Lung (tissue), 12 donors: ENCODE results near the gene ATXN2L. TPM values are rescaled to one million over a fixed set of nuclear protein-coding genes. Genes with fewer than 3 reads are reported as not detected.

Experiments used
- ATAC-seq: fragments of 200-7000 bp; cut with Tn5 transposase; one replicate; pipeline ENCODE4 v1.9.1; 2020; ENCODE audit warnings: moderate number of reproducible peaks; ENCODE audit not compliant: insufficient read depth, low FRiP score
- DNase-seq, 3 donors: peaks; one replicate each; pipeline ENCODE4 v3.0.0-alpha.2; 2013 to 2017
- H3K27ac ChIP-seq, 2 donors: one replicate each; pipeline ENCODE4 v1.5.1; 2013; ENCODE audit warnings: mild to moderate bottlenecking in 2 of 2, moderate library complexity in 2 of 2, control low read depth in 1 of 2, inconsistent platforms in 1 of 2, low read depth in 1 of 2, low read length in 1 of 2
- H3K27me3 ChIP-seq, 3 donors: one replicate each; pipeline ENCODE4 v1.5.1; 2013; ENCODE audit warnings: low read length in 2 of 3; ENCODE audit not compliant: control insufficient read depth in 3 of 3, insufficient read depth in 3 of 3
- H3K36me3 ChIP-seq, 4 donors: one replicate each; pipeline ENCODE4 v1.5.1; 2013; ENCODE audit warnings: low read length in 4 of 4, mild to moderate bottlenecking in 1 of 4, moderate library complexity in 1 of 4; ENCODE audit not compliant: control insufficient read depth in 4 of 4, insufficient read depth in 4 of 4
- H3K4me1 ChIP-seq, 5 donors: one replicate each; pipeline ENCODE4 v1.5.1; 2013; ENCODE audit warnings: low read length in 5 of 5, mild to moderate bottlenecking in 2 of 5, moderate library complexity in 1 of 5; ENCODE audit not compliant: control insufficient read depth in 5 of 5, insufficient read depth in 5 of 5
- H3K4me3 ChIP-seq: one replicate; pipeline ENCODE4 v1.5.1; 2013; ENCODE audit warnings: mild to moderate bottlenecking, control low read depth, moderate library complexity
- H3K9ac ChIP-seq, 2 donors: one replicate each; pipeline ENCODE4 v1.5.1; 2013; ENCODE audit warnings: low read length in 2 of 2, control low read depth in 1 of 2; ENCODE audit not compliant: insufficient read depth in 1 of 2
- H3K9me3 ChIP-seq, 4 donors: one replicate each; pipeline ENCODE4 v1.5.1; 2013; ENCODE audit warnings: low read length in 3 of 4, mild to moderate bottlenecking in 1 of 4, moderate library complexity in 1 of 4; ENCODE audit not compliant: control insufficient read depth in 4 of 4, insufficient read depth in 3 of 4
- CTCF ChIP-seq: IDR thresholded peaks from 2 replicates; pipeline ENCODE4 v1.5.1; 2012; ENCODE audit warnings: mild to moderate bottlenecking; ENCODE audit errors: control extremely low read depth, extremely low read depth
- WGBS, 2 donors: extraction: QIAGEN DNeasy Blood & Tissue Kit; methylation state at CpG; one replicate each; pipeline ENCODE4 v1.1.7; 2013; 5-methylcytosine and 5-hydroxymethylcytosine counted together
- polyA plus RNA-seq, 2 donors: library from polyadenylated mRNA; stranded (reverse); fragments of 200-250 nt; gene quantifications; one replicate each; pipeline ENCODE4 v1.2.1, GENCODE V29; 2013
- total RNA-seq, 2 donors: library from RNA; depleted of rRNA in 1 of 2; stranded (reverse); fragments of >200 nt in 1 of 2; gene quantifications; one replicate each; pipeline ENCODE4 v1.2.1, GENCODE V29; 2014 to 2021
- donor health status: control.
- donor health status: control.
- donor health status: Bipolar disorder and iron deficiency.
- donor health status: healthy.
- donor health status: DM: yes; HTN: yes; CAD: no.

The ATXN2L gene
- total and polyA plus RNA-seq, 4 donors = 72.1 to 140 (median 91.0) TPM

- Histone ChIP-seq H3K9ac (no peak overlapping the region), H3K9me3 (no peaks in the 10 kb centered on the region), H3K27me3 (no peaks in the 10 kb centered on the region), H3K36me3 (no peaks in the 10 kb centered on the region), H3K27ac (no peak overlapping the region), H3K4me1 (peaks cover 0 to 2% (median 0%) of the 10 kb centered on the region in 5 donors), H3K4me3 (no peak overlapping the region)
- DNase-seq = no peak
- ATAC-seq = no peak
- TF ChIP-seq CTCF = no peak
- WGBS, 2 donors = 90 to 94% methylated on average over 8 of the region's 8 CpGs
Observed at GRCh38 chr16:28858421-28858820, 35.6 kb downstream of the ATXN2L start.

DNA sequence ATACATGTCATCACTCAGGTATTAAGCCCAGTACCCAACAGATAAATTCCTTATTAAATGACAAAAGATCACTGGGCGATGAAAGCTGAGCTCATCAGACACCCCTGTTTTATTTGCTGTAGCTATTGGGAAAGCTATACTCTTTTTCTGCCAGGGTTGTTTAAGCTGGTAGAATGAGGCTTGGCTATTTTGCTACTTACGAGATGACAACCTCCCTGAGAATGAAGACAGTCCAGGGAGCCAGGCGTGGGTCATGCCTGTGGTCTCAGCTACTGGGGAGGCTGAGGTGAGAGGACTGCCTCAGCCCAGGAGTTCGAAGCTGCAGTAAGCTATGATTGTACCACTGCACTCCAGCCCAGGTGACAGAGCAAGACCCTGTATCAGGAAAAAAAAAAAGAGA is 36.5 kb downstream of the ATXN2L start:
- DNase-seq = no peak
- TF ChIP-seq CTCF = no peak
- WGBS, 2 donors = 92 to 94% methylated on average over 4 of the region's 4 CpGs
- Histone ChIP-seq H3K4me1 (peaks cover 0 to 2% (median under 1%) of the 10 kb centered on the region in 5 donors), H3K27ac (no peak overlapping the region), H3K36me3 (no peaks in the 10 kb centered on the region), H3K9me3 (no peaks in the 10 kb centered on the region), H3K27me3 (no peaks in the 10 kb centered on the region), H3K4me3 (no peak overlapping the region), H3K9ac (no peak overlapping the region)
- ATAC-seq = no peak

GRCh38 chr16:28863929-28864793 is 41.4 kb downstream of the ATXN2L start:
- peak overlapping the region; percentile 92 to 94 for H3K27ac ChIP-seq
- peak overlapping the region; percentile 85 for H3K4me3 ChIP-seq
- peaks cover 0 to 18% (median 4%) of the 10 kb centered on the region in 4 donors for H3K36me3 ChIP-seq
- DNase-seq (peak in 2 of 3 donors; percentile 42 to 51), ATAC-seq (peak; percentile 1)
- H3K9me3 ChIP-seq = no peaks in the 10 kb centered on the region
- peak overlapping the region in 1 of 2 donors; percentile 82 for H3K9ac ChIP-seq
- H3K4me1 ChIP-seq = peaks cover 6 to 12% (median 7%) of the 10 kb centered on the region in 5 donors
- TF ChIP-seq CTCF = no peak
- no peaks in the 10 kb centered on the region for H3K27me3 ChIP-seq
- 3 to 6% methylated on average over 35 to 42 of the region's 42 CpGs for whole genome bisulfite sequencing, 2 donors
